Body of pancreas (tissue), 4 donors: ENCODE results near the gene PODXL. TPM values are rescaled to one million over a fixed set of nuclear protein-coding genes. Genes with fewer than 3 reads are reported as not detected.

Experiments
- ATAC-seq: fragments of 150-250 bp; one replicate; pipeline ENCODE4 v1.9.1; 2016
- DNase-seq, 4 donors: peaks; one replicate each; pipeline ENCODE4 v3.0.0-alpha.2; 2019
- H3K27ac ChIP-seq, 4 donors: fragments of 200-600 bp; sonication (generic); 1 replicate in 3 of 4; 2 replicates in 1 of 4; pipeline versions ENCODE4 v1.5.1 to v1.6.1; 2016 to 2019; ENCODE audit warnings: mild to moderate bottlenecking in 1 of 4, mixed read lengths in 1 of 4, moderate library complexity in 1 of 4
- H3K27me3 ChIP-seq, 2 donors: fragments of 200-600 bp; sonication (generic); one replicate each; pipeline ENCODE4 v1.6.0; 2016; ENCODE audit warnings: mild to moderate bottlenecking in 1 of 2
- H3K36me3 ChIP-seq, 2 donors: fragments of 200-600 bp; sonication (generic); replicated peaks in 1 of 2; 2 replicates each; pipeline ENCODE4 v1.5.1; 2016; ENCODE audit warnings: low read depth in 2 of 2; ENCODE audit not compliant: insufficient read depth in 1 of 2
- H3K4me1 ChIP-seq: fragments of 200-600 bp; sonication (generic); one replicate; pipeline ENCODE4 v1.6.0; 2016
- H3K4me3 ChIP-seq, 2 donors: fragments of 200-600 bp; sonication (generic); 1 replicate in 1 of 2; 2 replicates in 1 of 2; pipeline ENCODE4 v1.5.1; 2016 to 2019
- H3K9me3 ChIP-seq, 3 donors: fragments of 200-600 bp; sonication (generic); 1 replicate in 2 of 3; 2 replicates in 1 of 3; pipeline ENCODE4 v1.5.1; 2016
- POLR2A ChIP-seq, 3 donors: fragments of 450-650 bp; IDR thresholded peaks; one replicate each; pipeline ENCODE4 v1.6.1; 2016; ENCODE audit warnings: antibody characterized with exemption in 3 of 3, mild to moderate bottlenecking in 2 of 3
- WGBS, 2 donors: methylation state at CpG; one replicate each; pipeline ENCODE4 v1.1.5; 2017; 5-methylcytosine and 5-hydroxymethylcytosine counted together
- intact Hi-C: fragments of 100-400 bp; cut with DNase I; formaldehyde crosslinking; loops from one replicate; pipeline ENCODE4 v1.15.1; 2023
- total RNA-seq, 2 donors: library from RNA; depleted of rRNA; stranded (reverse); fragments of >200 nt; gene quantifications; one replicate each; pipeline ENCODE4 v1.1.0, GENCODE V29; 2016
- TF ChIP-seq, protein P1 (sequence below), 7 experiments: fragments of 450-650 bp in 4 of 7; fragments of 200-600 bp in 3 of 7; sonication (generic) in 3 of 7; IDR thresholded peaks; one replicate each; pipeline ENCODE4 v1.5.1; 2016 to 2019; ENCODE audit warnings: antibody characterized with exemption in 7 of 7

PODXL gene
- total RNA-seq, 2 donors from 2014 or later: 36.9 to 106 TPM

DNA sequence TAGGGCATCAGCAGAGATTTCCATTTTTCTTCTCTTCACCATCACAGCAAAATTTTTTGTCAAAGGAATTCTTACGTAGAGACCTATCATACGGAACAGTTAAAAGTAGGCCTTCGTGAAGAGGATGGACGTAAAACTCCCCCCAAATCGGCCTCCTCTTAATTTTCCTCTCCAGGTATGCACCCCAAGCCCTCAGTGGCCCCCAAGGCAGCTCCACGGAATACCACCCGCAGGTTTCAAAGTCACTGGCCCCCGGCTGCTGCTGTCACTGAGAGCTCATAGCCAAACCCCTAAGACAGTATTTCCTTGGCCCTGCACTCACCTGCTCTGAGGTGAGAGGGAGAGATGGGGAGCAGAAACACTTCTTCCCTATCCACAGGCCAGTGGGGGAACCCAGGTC lies 8.8 kb downstream of the PODXL start:
- H3K4me1 ChIP-seq: peaks cover 63% of the 10 kb centered on the region
- H3K36me3 ChIP-seq: no peaks in the 10 kb centered on the region
- ATAC-seq: no peak
- peak overlapping the region in 1 of 4 donors; percentile 10 for H3K27ac ChIP-seq
- 84 to 87% methylated on average over 8 of the region's 8 CpGs for WGBS, 2 donors
- no peaks in the 10 kb centered on the region for H3K9me3 ChIP-seq
- no peak overlapping the region for H3K4me3 ChIP-seq
- TF ChIP-seq, protein P1, sequence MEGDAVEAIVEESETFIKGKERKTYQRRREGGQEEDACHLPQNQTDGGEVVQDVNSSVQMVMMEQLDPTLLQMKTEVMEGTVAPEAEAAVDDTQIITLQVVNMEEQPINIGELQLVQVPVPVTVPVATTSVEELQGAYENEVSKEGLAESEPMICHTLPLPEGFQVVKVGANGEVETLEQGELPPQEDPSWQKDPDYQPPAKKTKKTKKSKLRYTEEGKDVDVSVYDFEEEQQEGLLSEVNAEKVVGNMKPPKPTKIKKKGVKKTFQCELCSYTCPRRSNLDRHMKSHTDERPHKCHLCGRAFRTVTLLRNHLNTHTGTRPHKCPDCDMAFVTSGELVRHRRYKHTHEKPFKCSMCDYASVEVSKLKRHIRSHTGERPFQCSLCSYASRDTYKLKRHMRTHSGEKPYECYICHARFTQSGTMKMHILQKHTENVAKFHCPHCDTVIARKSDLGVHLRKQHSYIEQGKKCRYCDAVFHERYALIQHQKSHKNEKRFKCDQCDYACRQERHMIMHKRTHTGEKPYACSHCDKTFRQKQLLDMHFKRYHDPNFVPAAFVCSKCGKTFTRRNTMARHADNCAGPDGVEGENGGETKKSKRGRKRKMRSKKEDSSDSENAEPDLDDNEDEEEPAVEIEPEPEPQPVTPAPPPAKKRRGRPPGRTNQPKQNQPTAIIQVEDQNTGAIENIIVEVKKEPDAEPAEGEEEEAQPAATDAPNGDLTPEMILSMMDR (IDR thresholded peaks at IDR 0.05): no peak
- no peak for TF ChIP-seq POLR2A (IDR thresholded peaks at IDR 0.05)
- intact Hi-C loops: no loop called here
- no peak for DNase-seq
- H3K27me3 ChIP-seq: no peaks in the 10 kb centered on the region

DNA sequence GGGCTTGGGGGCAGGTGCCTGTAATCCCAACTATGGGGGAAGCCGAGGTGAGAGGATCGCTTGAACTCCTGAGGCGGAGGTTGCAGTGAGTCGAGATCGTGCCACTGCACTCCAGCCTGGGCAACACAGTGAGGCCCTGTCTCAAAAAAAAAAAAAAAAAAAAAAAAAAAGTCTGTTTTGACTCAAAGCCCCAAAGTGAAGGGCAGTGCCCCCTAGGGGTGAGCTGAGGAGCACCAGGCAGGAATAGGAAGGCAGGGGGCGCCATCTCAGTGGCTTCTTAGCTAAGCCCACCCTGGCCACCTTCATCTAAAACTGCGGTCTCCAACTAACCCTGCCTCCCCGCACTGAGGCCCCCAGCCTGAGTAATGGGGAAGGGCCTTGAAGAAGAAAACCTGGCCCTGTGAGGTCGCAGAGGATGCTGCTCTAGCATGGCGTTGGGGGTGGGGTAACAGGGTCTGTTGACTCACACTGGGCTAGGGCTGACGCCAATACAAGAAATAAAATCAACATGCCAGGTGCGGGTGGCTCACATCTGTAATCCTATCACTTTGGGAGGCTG lies 9.8 kb downstream of the PODXL start:
- ATAC-seq: no peak
- Histone ChIP-seq H3K27me3 (no peaks in the 10 kb centered on the region), H3K4me1 (peaks cover 63% of the 10 kb centered on the region), H3K27ac (peak overlapping the region in 3 of 4 donors; percentile 38 to 85 (median 40)), H3K9me3 (no peaks in the 10 kb centered on the region), H3K36me3 (no peaks in the 10 kb centered on the region), H3K4me3 (no peak overlapping the region)
- 83 to 89% methylated on average over 10 to 12 of the region's 12 CpGs for WGBS, 2 donors
- intact Hi-C loops: no loop called here
- DNase-seq: peak in 2 of 4 donors; percentile 40 to 42
- no peak for TF ChIP-seq POLR2A (IDR thresholded peaks at IDR 0.05)
- TF ChIP-seq, protein P1 (IDR thresholded peaks at IDR 0.05): peak; percentile 16 to 68 (median 37)

DNA sequence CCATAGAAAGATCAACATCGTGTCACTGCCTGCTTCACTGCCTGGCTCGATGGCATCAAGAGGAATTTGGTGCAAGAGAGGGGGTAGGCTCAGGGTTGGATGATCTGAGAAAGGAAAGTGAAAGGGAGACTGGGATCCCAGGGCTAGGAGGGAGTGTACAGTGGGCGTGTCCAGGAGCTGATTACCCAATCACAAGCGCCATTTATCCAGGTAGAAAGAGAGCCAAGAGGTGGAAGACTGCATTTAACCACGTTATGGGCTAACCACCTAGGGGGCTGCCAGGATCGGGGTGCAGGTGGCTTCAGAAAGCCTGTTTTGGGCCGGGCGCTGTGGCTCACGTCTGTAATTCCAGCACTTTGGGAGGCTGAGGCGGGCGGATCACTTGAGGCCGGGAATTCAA lies 10.3 kb downstream of the PODXL start:
- WGBS, 2 donors: 68 to 70% methylated on average over 12 of the region's 12 CpGs
- DNase-seq (peak; percentile 58 to 75 (median 70)), ATAC-seq (peak; percentile 73)
- H3K4me1 ChIP-seq: peaks cover 63% of the 10 kb centered on the region
- H3K4me3 ChIP-seq: no peak overlapping the region
- no peaks in the 10 kb centered on the region for H3K27me3 ChIP-seq
- peak overlapping the region; percentile 36 to 85 (median 39) for H3K27ac ChIP-seq
- no peaks in the 10 kb centered on the region for H3K36me3 ChIP-seq
- intact Hi-C loops: no loop called here
- H3K9me3 ChIP-seq: no peaks in the 10 kb centered on the region
- TF ChIP-seq, protein P1 (IDR thresholded peaks at IDR 0.05): no peak
- TF ChIP-seq POLR2A (IDR thresholded peaks at IDR 0.05): no peak

DNA sequence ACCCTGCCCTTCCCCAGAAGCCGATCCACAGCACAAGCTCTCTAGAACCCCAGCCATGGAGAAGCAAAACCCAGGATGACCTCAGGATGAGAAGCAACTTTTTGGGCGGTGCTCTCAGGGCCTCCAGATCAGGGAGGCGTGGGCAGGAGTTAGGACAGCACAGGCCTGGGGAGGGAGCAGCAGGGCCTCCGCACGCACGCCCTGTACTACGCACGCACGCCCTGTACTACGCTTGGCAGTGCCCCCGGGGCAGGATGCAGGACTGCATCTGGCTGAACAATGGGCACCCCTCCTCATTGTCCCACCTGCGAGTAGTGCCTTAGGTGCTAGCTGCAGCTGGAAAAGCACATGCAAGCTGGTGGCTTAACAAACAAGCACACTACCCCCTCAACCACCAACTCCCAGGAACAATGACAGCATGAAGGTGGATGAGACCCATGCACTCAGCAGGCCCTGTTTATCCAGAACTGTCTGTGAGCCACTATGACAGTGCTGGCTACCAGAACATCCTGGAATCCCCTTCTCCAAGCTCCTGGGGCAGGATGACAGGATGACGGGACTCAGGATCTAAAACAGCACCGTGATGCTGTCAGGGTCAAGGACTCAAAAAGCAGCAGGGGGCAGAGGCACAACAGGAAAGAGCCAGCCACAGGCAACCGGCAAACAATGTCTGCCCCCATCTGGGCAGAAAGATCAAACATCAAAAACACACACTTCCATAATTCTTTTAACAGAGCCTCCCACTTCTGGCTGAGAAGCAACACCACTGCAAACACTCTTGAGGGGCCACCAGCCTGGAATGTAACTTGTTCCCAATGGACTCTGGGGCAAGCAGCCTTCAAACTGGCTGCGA lies 11.8 kb downstream of the PODXL start:
- TF ChIP-seq, protein P1 (IDR thresholded peaks at IDR 0.05): peak in 4 of 7 experiments; percentile 12 to 33 (median 19)
- no peak for TF ChIP-seq POLR2A (IDR thresholded peaks at IDR 0.05)
- Histone ChIP-seq H3K36me3 (no peaks in the 10 kb centered on the region), H3K9me3 (no peaks in the 10 kb centered on the region), H3K27ac (peak overlapping the region; percentile 28 to 86 (median 62)), H3K4me3 (no peak overlapping the region), H3K27me3 (no peaks in the 10 kb centered on the region), H3K4me1 (peaks cover 73% of the 10 kb centered on the region)
- intact Hi-C loops: no loop called here
- DNase-seq: peak in 1 of 4 donors; percentile 25
- no peak for ATAC-seq
- WGBS, 2 donors: 70 to 74% methylated on average over 15 to 16 of the region's 16 CpGs
